ENCODE measurements around the gene DDX46.
"Not testable (repeated sequence)": the region's sequence is repeated elsewhere in the genome, so short reads cannot be mapped to it uniquely, and the experiment has no call there.

Gene DDX46, protein sequence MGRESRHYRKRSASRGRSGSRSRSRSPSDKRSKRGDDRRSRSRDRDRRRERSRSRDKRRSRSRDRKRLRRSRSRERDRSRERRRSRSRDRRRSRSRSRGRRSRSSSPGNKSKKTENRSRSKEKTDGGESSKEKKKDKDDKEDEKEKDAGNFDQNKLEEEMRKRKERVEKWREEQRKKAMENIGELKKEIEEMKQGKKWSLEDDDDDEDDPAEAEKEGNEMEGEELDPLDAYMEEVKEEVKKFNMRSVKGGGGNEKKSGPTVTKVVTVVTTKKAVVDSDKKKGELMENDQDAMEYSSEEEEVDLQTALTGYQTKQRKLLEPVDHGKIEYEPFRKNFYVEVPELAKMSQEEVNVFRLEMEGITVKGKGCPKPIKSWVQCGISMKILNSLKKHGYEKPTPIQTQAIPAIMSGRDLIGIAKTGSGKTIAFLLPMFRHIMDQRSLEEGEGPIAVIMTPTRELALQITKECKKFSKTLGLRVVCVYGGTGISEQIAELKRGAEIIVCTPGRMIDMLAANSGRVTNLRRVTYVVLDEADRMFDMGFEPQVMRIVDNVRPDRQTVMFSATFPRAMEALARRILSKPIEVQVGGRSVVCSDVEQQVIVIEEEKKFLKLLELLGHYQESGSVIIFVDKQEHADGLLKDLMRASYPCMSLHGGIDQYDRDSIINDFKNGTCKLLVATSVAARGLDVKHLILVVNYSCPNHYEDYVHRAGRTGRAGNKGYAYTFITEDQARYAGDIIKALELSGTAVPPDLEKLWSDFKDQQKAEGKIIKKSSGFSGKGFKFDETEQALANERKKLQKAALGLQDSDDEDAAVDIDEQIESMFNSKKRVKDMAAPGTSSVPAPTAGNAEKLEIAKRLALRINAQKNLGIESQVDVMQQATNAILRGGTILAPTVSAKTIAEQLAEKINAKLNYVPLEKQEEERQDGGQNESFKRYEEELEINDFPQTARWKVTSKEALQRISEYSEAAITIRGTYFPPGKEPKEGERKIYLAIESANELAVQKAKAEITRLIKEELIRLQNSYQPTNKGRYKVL

GRCh38 chr5:134758504-134759341 lies at the start of gene DDX46:
Gene DDX46, plus strand, starts transcription at chr5:134758779. Its CDS starts 160 bp downstream, at chr5:134758939.
- peak; percentile 7 for DNase-seq

DNA sequence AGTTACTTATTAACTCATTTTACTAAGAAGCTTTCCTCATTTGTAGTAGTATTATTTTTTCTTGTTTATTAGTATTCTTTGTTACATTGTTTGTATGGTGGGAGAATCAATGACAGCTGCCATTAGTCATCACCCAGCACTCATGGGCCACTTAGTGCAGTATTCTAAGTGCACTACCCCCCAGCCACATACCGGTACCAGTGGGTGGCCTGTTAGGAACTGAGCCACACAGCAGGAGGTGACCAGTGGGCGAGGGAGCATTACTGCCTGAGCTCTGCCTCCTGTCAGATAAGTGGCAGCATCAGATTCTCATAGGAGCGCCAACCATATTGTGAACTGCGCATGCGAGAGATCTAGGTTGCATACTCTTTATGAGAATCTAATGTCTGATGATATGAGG lies 44.5 kb upstream of the DDX46 start:
- DNase-seq, result no peak

DNA sequence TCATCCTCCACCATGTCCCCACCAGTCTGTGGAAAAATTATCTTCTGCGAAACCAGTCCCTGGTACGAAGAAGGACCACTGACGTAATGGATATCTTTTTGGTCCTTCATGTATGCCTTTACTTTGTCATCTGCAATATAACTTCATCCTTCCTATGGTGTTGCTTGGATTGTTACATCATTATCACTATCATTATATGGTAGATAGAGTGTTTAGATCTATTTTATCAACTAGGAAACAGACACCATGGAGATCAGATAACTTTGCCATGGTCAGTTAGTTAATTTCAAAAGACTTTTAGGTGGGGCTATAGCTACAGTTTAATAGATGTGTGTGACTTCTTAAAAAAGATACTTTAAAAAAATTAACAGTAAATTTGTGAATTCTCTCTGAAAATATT lies 44.0 kb upstream of the DDX46 start:
- DNase-seq, result no peak

DNA sequence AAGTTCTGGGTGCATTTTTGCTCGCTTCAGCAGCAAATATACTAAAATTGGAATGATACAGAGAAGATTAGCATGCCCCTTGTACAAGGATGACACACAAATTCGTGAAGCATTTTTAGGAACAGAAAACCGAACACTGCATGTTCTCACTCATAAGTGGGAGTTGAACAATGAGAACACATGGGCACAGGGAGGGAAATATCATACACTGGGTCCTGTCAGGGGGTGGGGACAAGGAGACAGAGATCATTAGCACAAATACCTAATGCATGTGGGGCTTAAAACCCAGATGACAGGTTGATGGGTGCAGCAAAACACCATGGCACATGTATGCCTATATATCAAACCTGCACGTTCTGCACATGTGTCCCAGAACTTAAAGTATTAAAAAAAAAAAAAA lies 43.1 kb upstream of the DDX46 start:
- DNase-seq, result not testable (repeated sequence)

DNA sequence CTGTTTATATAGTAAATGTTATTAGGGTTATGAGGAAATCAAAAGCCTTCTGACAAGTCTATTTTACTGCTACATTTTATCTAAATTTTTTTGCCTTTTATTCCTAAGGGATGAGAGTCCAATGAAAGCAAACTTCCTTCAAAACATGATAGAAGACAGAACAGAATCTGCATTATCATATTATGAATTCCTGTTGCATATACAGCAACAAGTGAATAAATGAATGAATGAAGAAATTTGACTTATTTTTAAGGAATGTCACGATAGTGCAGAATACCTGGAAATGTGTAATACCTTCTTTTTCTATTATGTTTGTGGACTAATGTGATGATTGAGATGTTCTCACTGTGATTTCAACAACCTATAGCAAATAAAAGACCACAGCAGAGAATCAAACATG lies 33.7 kb upstream of the DDX46 start:
- DNase-seq, result no peak

GRCh38 chr5:134732819-134733218 lies 25.8 kb upstream of the DDX46 start:
- DNase-seq, result no peak

DNA sequence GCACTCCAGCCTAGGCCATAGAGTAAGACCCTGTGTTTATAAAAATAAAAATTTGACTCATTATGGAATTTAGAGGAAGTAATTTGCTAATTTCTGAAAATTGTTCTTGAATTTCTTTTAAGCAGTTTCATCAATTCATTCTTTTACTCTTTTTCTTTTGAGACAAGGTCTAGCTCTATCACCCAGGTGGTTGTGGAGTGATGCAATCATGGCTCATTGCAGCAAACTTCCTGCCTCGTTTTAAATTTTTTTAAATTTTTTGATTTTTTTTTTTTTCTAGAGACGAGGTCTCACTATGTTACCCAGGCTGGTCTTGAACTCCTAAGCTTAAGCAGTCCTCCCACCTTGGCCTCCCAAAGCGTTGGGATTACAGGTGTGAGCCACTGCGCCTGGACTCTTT lies 23.3 kb upstream of the DDX46 start:
- DNase-seq, result no peak

DNA sequence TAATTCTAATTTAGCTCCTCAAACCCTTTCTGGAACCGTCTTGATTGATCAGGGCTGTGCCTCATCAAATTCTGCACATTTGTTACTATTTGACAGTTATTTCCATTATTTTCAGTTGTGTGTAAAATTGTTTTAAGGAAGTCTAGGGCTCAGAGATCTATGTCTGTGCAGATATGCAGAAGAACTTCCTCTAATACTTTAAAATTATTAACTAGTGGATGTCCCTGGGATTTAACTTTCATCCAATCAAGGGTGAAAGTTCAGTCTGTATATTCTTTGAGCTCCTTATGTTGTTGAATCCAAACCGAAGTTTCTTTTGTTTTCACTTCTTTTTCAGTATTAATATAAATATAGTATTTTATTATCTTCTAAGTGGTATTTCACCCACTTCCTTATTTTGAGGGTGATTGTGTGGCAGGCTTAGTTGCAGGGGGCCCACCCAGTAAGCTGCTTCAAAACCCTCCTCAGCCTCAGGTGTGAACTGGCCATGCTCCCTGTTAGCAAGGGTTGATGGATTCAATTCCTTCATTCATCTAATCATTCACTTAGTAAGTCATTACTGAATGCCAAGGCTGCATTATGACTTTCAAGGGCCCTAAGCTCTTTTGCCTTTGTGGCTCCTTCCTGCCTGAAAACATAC lies 22.3 kb upstream of the DDX46 start:
- no peak for DNase-seq

DNA sequence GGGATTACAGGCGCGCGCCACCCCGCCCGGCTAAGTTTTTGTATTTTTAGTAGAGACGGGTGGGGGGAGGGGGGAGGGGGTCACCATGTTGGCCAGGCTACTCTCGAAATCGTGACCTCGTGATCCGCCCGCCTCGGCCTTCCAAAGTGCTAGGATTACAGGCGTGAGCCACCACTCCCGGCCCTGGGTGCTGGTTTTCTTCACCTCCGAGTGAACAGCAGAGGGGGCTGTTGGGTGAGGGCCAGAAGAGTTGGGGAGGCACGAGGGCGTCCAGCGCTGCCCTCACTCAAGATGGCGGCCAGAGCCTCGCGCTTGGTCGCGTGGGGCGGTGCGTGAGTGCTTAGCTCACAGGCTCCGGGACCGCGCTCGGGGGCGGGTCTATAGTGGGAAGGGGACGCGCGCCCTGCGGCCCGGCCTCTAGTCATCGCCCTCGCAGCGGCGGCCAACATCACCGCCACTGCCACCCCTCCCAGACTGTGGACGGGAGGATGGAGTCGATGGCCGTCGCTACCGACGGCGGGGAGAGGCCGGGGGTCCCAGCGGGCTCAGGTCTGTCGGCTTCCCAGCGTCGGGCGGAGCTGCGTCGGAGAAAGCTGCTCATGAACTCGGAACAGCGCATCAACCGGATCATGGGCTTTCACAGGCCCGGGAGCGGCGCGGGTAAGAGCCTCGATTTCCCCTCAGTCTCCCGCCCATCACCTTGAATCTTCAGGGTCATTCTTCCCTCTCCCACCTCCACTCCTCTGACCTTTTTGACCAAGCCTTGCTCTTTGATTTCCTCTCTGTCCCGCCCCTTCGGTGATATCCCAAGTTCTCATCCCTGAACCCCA lies 20.2 kb upstream of the DDX46 start, which contains the start of gene CAMLG:
Gene CAMLG, plus strand, starts transcription at position 416 of the 830 bp plus-strand sequence. Its CDS starts 73 bp downstream, at position 489.
- peak; percentile 26 for DNase-seq

GRCh38 chr5:134738963-134739661 lies 19.5 kb upstream of the DDX46 start:
- DNase-seq, result no peak

- no peak for DNase-seq
These were observed 17.5 kb upstream of the DDX46 start for GRCh38 chr5:134741052-134741451.

DNA sequence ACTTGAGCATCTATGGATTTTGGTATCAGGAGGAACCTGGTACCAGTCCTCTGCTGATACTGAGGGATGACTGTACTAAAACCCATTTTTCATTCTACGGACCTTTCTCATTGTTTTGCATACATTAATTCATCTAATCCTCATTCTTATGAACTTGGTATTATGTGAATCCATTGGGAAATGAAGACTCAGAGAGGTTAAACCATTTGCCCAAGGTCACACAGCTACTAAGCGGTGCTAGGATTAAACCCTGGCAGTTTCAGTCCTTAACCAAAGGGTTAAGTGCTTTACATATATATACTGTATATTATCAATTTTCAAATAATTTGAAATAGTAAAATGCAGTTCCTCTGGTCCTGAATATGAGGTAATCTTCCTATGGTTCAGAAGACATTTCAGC lies 16.4 kb upstream of the DDX46 start:
- DNase-seq, result no peak

- DNase-seq, result no peak
These were observed 9.2 kb upstream of the DDX46 start for GRCh38 chr5:134749415-134749814.

GRCh38 chr5:134758176-134758503 lies 439 bp upstream of the DDX46 start:
- no peak for DNase-seq

GRCh38 chr5:134767528-134768291 lies 9.1 kb downstream of the DDX46 start:
- DNase-seq, result not testable (repeated sequence)

- DNase-seq, result no peak
These were observed 10.6 kb downstream of the DDX46 start for GRCh38 chr5:134769206-134769605.

DNA sequence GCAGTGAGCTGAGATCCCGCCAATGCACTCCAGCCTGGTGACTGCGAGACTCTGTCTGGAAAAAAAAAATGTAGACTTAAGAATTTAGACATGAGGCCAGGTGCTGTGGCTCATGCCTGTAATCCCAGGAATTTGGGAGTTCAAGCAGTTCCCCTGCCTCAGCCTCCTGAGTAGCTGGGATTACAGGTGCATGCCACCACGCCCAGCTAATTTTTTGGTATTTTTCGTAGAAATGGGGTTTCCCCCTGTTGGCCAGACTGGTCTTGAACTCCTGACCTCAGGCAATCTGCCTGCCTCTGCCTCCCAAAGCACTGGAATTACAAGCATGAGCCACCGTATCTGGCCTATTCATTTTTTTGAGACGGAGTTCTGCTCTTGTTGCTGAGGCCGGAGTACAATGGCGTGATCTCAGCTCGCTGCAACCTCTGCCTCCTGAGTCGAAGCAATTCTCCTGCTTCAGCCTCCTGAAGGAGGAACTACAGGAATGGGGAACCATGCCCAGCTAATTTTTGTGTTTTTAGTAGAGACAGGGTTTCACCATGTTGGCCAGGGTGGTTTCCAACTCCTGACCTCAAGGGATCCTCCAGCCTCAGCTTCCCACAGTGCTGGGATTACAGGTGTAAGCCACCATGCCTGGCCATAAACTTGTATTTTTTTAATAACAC lies 14.0 kb downstream of the DDX46 start:
- DNase-seq, result no peak

GRCh38 chr5:134777366-134777765 lies 18.8 kb downstream of the DDX46 start:
- no peak for DNase-seq

DNA sequence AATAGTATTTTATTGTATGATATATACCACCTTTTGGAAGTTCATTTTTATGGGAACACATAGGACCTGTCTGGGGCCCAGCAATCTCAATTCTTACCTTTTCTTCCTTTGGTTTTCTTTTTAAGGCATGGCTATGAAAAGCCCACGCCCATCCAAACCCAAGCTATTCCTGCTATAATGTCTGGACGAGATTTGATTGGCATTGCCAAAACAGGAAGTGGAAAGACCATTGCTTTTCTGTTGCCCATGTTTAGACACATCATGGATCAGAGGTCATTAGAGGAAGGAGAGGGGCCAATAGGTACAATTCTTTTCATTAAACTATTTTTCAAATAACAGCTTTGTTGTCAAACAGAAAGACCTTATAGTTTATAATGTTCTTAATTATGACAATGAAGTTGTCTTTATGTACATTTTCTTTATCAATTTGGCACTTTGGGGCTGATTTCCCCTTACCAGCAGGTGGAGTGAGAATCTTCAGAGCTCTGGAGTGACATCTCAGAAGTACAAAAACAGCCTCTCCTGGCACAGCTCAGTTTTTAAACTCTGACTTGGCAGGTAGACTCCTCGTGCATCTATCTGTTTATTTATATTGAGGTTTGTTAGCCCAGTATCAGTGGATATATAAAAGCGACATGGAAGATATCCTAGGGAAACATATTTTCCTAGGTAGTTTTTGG lies 25.8 kb downstream of the DDX46 start:
- DNase-seq, result no peak
